Stimulated activated CD8-positive, alpha-beta memory T cell treated with anti-CD3 and anti-CD28 coated beads, Interleukin-15, amount 100 ng/mL, for 1 hour (primary cell): ENCODE data around the gene MAB21L3.

Source experiments
- DNase-seq: peaks from one replicate; pipeline ENCODE4 v3.0.0-alpha.2; 2020; ENCODE audit warnings: low read depth

The MAB21L3 gene

DNA sequence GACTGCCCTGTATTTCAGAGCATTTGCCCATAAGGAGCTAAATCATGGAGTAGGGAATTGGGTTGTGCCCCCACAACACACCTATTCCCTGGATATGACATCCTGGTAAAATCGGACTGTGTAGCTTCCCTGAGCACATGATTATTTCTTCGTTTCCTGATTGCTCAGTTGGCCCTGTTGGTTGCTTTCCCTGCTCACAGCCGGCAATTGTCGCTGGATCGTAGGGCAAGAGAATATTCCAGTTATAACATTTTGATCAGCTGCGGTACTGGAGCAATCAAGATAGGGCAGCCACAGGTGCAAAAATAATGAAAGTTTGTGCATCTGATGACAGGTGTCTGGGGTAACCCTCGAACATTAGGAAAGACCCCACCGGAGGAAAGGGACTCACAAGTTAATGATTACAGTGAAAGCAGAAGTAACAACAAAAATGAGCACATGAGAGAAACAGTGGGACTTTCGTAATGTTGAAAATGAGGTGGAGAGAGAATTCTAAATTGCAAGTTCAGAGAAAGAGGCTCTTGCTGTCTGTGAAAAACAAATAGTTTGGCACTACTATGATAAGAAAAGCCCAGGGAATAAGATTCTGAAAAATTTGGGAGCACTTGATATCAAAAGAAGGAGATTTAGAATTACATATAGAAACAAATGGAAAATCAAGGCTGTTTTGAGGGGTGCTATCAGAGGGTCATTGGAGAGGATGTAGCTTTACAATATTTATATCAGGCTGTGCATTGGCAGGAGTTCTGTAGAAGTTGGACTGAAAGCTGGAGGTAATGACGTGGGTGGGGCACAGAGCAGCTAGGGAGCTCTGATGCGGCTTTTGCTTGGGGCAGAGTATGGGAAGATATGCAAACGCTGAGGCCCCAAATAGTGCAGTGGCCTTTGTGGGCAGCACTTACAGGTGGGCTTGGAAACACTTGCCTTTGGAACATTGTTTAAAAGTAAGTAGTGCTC is at the start of gene MAB21L3:
Gene MAB21L3 (plus strand): TSS at position 833 of the 957 bp plus-strand sequence. CDS start 1,217 bp downstream, outside the sequence.
- no peak for DNase-seq

DNA sequence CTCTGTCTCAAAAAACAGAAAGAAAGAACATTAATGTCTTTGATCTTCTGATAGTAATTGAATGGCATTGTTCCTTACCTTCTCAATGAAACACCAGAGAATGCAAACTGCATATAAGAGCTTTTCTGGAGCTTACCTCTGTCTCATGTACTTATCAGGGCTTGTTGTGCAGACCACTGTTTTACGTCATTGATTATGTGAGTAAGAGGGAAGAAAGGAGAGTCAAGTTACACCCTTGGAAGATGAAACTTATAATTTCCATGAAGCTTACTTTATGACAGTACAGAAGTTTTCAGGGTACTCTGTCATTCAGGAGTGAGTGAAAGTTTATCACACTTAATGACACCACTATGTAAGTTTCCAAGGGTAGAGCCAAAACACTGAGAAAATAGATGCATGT is 49.0 kb upstream of the MAB21L3 start:
- DNase-seq = no peak

DNA sequence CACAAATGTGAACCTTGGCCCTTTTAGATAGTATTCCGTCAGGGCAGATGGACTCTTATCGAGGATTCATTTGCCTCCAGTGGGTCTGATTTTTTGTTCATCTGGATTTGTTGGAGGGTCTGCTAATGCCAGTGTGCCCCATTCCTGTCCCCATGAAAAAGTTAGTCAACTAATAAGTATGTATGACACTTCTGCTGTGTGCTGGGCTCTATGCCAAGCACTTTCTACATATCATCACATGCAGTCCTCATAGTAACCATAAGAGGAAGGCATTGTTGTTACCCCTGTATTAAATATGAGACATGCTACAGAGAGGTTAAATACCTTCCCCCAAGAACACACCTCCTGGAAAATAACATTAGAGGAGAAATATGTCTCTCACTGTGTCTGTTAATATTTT is 46.6 kb upstream of the MAB21L3 start:
- no peak for DNase-seq

DNA sequence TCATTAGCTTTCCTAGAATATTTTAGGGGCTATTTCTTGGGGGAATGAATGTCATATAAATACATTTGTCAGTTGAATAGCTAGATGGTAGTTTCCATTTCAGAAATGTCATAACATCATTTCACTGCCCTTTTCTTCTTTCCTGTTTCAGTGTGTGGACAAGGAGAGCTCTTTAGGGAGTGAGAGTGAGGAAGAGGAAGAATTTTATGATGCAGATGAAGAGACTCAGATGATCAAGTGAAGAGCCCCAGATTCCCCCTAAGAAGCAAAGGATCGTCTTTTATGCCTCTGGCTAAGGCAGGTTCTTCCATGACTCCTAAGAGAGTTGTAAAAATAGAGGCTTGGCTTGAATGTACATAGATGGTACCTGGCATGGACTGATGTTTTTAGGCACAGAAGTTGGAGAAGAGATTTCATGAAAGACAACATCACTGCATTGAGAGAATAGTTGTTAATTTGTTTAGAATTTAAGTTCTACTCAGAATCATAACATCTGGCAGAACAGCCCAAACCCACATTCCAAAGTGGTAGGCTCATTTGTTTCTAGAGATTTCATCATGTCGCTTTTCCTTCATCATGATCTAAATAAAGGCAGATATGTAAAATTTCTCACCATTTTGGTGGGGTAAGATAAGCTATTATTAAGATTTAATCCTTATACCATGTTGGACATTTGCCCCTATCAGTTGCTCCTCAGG is 44.2 kb upstream of the MAB21L3 start:
- no peak for DNase-seq

DNA sequence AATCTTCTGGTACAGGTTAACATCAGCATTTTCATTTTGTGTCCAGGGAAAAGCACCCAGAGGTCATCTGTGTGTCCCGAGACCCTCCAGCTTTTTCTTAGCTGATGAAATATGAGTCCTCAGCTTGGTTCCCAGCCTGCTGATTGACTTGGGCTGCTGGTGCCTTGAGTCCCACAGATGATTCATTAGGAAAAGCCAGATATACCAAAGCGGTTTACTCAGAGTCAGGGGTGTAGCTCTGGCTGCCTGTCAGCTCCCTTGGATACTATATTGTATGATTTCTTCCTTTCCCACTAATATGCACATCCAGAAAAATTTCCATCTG is 43.7 kb upstream of the MAB21L3 start:
- DNase-seq = no peak

DNA sequence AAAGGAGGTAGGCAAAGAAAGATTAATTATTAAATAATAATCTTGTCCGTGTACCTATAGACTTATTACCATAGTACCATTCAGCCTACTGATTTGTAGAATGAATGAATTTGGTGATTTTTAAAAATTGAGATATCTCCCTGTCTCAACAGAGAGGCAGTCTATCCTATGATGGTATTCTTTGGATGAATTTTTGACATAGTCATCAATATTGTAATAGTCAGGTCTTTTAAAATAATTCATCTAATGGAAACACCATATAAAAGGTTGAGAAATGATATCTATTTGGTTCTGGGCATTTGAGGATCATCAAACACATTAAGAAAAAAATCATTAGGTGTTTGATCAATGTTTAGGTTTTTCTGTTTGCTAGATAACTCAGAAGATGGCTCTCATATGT is 35.6 kb upstream of the MAB21L3 start:
- DNase-seq = no peak

DNA sequence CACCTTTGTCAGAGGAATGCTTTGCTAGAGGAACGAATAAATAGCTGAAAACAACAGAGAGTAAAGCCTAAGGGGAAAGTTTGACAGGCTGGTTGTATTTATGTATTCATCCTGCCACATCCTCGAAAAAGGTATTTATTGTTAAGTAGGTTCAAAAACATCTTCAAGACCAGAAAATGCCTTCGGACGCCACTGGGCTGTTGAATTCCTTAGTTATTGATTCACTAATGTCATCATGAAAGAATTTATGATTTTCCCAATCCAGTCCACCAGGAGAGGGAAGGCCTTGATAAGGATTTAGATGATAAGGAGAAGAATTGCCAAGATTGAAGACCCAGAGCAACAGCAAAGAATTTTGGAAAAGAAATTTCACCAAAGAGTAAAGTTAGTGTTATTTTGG is 35.2 kb upstream of the MAB21L3 start:
- DNase-seq = no peak

DNA sequence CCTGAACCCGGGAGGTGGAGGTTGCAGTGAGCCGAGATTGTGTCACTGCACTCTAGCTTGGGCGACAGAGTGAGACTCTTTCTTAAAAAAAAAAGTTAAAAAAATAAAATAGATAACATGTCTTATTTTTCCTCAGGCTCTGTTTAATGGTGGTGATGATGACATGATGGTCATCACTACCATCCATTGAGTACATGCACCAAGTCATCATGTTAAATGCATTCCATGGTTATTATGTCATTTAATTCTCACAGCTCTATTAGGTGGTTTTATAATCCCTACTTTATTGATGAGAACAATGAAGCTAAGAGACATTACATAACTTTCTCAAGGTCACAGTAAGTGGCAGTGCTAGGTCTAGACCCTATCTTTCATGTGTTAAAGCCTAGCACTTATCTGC is 34.4 kb upstream of the MAB21L3 start:
- no peak for DNase-seq

DNA sequence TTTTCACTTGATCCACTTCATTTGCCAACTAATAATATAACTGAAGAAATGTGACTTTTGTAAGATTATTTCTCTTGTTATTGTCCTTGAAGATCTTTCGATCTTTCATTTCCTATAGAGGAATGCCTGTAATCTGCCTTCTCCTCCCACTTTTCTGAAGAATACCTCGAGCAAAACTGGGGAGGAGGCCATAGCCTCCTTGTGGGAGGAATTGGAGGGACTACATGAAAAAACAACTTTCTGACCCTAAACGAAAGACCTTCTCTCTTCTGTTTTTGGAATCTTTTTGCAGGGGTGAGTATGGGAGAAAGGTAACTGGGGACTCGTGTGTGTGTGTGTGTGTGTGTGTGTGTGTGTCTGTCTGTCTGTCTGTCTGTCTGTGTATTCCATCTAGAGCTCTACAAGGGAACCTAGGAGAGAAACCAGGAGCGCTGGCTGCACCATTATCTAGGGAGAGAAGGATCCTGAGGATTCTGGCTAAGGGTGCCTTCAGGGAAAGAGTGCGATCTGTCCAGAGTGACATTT is 32.4 kb upstream of the MAB21L3 start:
- no peak for DNase-seq

DNA sequence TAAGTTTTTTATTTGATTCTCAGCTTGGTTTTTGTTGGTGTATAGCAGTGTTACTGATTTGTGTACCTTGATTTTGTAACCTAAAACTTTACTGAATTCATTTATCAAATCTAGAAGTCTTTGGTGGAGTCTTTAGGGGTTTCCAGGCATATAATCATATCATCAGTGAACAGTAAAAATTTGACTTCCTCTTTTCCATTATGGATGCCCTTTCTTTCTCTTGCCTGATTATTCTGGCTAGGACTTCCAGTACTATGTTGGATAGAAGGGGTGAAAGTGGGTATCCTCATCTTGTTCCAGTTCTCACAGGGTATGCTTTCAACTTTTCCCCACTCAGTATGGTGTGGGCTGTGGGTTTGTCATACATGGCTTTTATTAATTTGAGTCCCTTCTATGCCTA is 23.6 kb upstream of the MAB21L3 start:
- no peak for DNase-seq

DNA sequence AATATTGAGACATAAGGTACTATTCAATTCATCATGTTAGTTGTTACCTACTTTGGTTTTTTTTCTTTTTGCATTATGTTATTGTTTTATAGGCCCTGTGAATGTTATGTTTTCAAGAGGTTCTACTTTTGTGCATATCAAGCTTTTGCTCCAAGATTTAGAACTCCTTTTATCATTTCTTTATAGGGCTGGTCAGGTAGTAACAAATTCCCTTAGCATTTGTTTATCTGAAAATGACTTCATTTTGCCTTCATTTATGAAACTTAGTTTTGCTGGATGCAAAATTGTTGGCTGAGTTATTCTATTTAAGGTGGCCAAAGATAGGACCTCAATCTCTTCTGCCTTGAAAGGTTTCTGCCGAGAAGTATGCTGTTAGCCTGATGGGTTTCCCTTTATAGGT is 21.3 kb upstream of the MAB21L3 start:
- DNase-seq = no peak

DNA sequence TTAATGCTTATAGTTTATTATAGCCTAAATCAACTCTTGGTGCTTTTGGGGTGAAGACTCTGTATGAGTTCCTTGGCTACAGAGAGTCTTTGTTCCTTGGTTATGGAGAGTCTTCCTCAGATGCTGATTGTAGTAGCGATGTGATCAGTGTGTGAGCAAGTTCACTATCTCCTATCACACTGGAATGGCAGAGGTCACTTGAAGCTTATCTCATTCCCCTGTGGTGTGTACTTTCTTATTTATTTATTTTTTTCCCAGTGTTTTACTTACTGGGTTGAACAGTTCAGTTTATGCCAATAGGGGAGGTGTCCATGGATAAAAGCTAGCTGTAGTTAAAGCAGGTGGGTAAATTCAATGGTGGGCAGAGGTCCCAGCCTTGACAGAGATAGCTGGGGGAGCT is 20.1 kb upstream of the MAB21L3 start:
- no peak for DNase-seq

DNA sequence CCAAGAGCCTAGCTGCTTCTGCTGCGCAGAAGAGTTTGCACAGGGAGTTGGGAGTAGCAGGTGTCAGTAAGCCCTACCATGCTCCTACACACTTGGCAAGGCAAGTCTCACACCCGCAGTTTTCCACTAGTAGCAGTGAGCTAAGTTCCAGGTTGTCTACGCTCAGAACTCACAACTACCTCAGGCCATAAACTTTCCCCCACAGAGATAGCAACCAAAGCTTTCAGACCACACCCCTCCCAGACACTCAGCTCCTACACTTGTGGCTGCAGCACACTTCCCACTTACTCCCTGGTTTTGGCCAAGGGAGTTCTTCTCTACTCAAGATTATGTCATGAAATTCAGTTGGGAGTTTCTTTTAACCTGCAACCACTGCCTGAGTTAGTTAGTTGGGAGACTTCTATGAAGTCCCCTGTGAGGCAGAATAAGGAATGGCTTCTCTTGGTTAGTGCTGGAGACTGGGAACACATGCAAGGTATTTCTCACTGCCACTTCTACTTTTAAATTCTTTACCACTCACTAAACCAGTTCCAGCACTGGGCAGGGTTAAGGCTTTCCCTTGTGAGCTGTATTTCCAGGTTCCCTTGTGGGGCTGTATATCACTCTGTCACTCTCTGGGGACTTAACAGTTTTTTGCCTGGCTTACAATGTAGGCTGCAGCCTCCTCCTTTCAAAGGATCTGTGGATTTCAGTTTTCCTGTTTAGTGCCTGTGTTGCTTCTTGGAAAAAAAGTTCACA is 18.3 kb upstream of the MAB21L3 start:
- DNase-seq = no peak

DNA sequence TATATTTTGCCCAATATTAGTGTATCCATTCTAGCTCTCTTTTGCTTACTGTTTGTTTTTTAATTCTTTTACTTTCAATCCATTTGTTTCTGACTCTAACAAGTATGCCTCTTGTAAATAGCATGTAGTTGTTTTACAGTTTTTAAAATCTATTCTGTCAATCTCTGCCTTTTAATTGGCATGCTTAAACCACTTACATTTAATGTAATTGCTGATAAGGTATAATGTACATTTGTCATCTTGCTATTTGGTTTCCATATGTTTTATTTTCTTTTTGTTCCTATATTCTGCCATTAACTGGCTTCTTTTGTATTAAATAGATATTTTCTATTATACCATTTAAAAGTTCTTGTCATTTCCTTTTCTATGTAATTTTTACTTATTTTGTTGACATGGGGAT is 16.2 kb upstream of the MAB21L3 start:
- DNase-seq = no peak

DNA sequence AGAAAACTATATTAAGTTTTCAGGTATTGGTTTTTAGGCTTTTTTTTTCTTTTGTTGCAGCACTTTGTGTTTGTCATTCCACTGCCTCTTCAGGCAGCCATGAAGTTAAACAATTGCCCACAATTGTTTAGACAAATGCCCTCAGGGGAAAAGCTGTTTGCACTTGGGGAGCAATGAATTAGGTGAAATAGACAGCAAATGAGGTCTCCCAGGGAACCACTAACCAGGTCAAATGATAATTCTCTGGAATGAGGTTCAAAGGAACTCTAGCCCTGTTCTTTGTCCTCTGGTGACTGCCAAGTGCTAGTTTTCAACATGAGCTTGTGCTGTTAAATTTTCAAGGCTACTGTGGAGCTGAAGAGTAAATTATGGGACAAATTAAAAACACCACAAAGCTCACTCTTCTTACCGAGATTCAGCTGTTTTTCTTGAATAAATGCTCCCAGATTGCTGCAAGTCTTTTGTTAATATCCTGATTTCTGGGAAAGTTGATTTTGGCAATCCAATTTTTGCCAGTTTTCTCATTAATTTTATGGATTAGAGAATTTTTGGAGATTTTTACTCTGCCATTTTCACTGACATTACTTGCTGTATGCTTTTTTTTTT is 15.1 kb upstream of the MAB21L3 start:
- DNase-seq = no peak

DNA sequence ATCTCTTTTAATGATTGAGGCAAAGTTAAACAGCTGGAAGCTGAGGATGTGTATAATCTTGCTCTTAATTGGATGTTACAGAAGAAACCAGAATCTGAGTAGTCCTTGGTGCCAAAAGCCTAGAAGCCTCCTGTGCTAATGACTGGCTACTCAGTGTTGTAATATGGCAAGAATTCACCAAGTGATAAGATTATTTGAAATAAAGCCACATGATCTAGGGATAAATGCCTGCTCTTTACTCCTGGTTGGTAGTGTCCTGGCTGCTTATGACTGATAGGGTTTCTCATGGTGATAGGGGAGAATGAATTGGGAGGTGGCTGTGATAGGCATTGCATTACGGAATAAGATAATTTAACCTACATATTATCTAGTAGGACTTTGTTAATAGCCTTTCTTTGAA is 13.6 kb upstream of the MAB21L3 start:
- no peak for DNase-seq

DNA sequence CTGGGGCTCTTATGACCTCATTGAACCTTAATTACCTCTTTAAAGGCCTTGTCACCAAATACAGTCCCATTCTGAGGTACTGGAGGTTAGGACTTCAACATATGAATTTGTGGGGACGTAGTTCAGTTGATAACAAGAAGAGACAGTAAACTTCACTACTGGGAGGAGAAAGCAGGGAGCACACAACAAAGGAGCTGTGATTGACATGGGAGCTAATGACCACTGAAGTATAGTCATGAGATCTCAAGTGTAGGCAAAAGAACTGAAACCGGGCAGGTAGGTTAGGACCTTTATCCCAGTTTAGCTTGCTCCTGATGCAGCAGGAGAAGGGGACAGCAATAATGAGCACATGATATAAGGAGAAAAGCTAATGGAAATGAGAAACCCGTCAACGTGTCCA is 11.8 kb upstream of the MAB21L3 start:
- DNase-seq = no peak

DNA sequence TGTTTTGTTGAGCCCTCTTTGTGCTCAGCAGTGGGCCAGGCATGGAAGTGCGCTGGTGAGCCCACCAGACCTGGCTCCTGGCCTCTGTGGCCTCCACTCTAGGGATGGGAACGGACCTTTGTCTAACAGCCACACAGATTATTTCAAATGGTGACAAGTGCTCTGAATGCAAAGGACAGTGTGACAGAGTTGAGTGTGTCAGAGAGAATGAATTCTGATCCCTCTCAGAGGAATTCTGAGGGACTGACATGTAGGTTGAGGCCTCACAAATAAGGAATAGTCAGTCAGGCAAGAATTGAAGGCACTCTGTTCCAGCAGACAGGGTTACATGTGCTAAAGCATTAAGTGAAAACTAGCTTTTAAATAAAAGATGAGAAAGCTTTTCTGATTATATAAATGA is 11.3 kb upstream of the MAB21L3 start:
- DNase-seq = no peak

DNA sequence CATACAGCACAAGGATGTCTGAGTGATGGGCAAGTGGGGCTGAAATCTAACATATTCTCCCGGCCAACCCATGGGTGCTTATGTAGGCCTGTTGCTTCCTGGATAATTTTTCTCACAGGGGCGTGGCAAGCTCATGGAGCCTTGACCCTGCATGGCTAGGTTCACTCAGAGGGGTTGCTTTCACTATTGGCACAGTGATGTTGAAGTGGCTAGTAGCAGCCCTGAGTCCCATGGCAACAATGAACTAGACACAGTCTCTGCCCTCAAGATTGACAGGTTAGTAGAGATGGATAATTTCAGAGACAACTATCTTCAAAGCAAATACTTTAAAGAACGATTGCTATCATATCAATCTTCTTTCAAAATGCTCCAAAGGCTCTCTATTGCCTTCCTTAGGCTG is 6.5 kb upstream of the MAB21L3 start:
- no peak for DNase-seq

DNA sequence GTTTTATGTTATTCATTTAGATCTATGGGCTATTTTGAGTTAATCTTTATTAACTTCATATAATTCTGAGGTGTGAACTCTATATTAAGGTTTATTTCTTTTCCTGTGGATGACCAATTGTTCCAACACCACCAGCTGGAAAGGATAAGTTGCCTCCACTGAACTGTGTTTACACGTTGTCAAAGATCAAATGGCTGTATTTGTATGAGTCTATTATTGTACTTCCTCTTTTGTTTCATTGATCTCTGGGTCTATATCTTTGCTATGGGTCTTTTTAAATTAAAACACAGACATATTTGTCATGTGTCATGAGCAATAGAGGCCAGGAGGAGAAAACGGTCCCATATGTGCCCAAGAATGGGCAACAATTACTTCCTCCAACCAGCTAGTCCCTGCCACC is 5.2 kb upstream of the MAB21L3 start:
- no peak for DNase-seq

DNA sequence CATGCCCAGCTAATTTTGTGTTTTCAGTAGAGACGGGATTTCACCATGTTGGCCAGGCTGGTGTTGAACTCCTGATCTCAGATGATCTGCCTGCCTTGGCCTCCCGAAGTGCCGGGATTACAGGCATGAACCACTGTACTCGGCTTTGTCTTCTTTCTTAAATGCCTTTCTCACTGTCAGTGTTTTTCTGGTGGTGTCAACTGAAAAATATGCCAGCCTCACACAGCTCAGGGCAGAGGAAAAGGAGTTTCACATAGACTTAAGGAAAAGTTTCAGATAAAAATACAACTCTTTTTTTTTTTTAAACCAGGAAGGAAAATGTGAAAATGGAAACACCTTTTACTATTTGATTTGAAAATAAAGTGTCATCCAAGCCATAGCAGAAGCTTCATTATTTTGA is 4.6 kb upstream of the MAB21L3 start:
- DNase-seq = no peak

DNA sequence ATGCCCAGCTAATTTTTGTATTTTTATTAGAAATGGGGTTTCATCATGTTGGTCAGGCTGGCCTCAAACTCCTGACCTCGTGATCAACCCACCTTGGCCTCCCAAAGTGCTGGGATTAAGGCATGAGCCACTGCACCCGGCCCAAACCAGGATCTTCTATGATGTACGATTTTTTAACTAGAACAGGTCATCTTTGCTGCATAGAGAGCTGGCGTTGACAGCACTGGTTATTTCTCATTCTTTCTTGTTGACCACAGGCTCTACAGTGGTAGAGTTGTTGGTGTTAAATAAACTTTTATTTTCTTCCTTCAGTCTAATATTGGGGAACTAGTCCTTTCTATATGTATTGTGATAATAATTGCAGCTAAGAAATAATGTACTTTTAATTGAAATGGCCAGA is 3.8 kb upstream of the MAB21L3 start:
- no peak for DNase-seq
